ENCODE results near the gene VSX1. TPM values are rescaled to one million over a fixed set of nuclear protein-coding genes. Genes with fewer than 3 reads are reported as not detected.
A peak's percentile ranks its signal among the peaks of the same experiment; 100 is the strongest.

VSX1 gene
- total RNA-seq, 1 donor from 2014 or later: not detected

- intact Hi-C loops (cut with micrococcal nuclease): loop anchor here (2.0 to 5.0 kb wide), 5 partner anchors 128 to 565 kb away; partner anchors contain the start of genes ABHD12, NANP and NINL
These were observed 22.0 kb downstream of the VSX1 start for GRCh38 chr20:25059866-25060465.

GRCh38 chr20:25058847-25059810 lies 22.8 kb downstream of the VSX1 start:
- Mint-ChIP-seq H3K36me3 (ENCODE audit: low read depth) (peaks cover 8% of the 10 kb centered on the region), H3K9me3 (no peaks in the 10 kb centered on the region), H3K4me1 (ENCODE audit: low read depth) (peaks cover 26% of the 10 kb centered on the region), H3K27me3 (ENCODE audit: insufficient read depth) (peaks cover 43% of the 10 kb centered on the region), H3K27ac (no peak overlapping the region), H3K4me3 (peak overlapping the region; percentile 71)
- intact Hi-C loops (cut with micrococcal nuclease): loop anchor here (1.0 to 5.0 kb wide), 6 partner anchors 127 to 566 kb away; partner anchors contain the start of genes ABHD12, GINS1, NANP and NINL
- DNase-seq (ENCODE audit: low spot score): no peak

More at GRCh38 chr20:25059866-25060465, 22.0 kb downstream of the VSX1 start:
- Mint-ChIP-seq H3K4me3 (no peak overlapping the region), H3K27ac (no peak overlapping the region), H3K4me1 (ENCODE audit: low read depth) (peaks cover 19% of the 10 kb centered on the region), H3K36me3 (ENCODE audit: low read depth) (peaks cover 1% of the 10 kb centered on the region), H3K9me3 (no peaks in the 10 kb centered on the region), H3K27me3 (ENCODE audit: insufficient read depth) (peaks cover 40% of the 10 kb centered on the region)
- no peak for DNase-seq (ENCODE audit: low spot score)

DNA sequence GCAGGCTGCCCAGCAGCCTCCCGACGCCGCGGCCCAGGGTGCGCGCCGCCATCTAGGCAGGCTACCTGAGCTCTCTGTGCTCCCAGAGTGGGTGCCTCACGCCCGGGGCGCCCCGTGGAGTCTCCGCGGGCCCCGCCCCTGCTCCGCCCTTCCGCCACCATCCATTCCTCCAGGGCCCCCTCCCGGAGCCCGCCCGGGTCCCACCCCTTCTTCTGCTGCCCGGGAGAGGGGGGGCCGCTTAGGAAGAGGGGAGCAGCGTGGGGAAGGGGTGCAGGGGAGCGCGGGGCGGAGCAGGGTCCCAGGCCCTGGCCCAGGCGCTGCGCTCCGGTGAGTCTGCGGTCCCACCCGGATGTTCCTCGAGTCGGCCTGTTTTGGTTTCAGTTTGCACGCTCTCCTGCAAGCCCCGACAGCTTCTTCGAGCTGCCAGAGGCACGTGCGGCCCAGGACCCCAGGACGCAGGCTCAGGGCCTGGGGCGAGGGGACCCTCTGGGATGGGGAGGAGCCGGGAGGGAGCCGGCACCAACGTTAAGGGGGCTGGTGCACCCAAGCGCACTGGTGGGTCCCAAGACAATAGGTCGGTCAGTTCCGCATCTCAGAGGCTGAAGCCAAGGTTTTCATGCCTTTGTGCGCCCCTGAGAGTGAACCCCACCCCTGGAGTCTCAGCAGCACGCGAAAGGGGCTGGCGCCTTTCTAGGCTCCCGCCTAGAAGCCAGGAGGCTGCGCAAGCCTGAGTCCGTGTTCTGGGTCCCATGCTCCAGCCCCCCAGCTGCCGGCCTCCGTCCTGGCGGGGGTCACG lies 23.7 kb downstream of the VSX1 start, which contains the start of gene ACSS1:
Gene ACSS1, minus strand, starts transcription at position 89 of the 796 bp plus-strand sequence. Its CDS starts 37 bp downstream, at position 52.
- no peaks in the 10 kb centered on the region for H3K9me3 Mint-ChIP-seq
- H3K27me3 Mint-ChIP-seq (ENCODE audit: insufficient read depth): peaks cover 49% of the 10 kb centered on the region
- peaks cover 32% of the 10 kb centered on the region for H3K4me1 Mint-ChIP-seq (ENCODE audit: low read depth)
- peaks cover 8% of the 10 kb centered on the region for H3K36me3 Mint-ChIP-seq (ENCODE audit: low read depth)
- peak within 1 kb of the TSS; percentile 84 for H3K27ac Mint-ChIP-seq
- peak; percentile 74 for DNase-seq (ENCODE audit: low spot score)
- peak within 1 kb of the TSS; percentile 78 for H3K4me3 Mint-ChIP-seq
- intact Hi-C loops (cut with micrococcal nuclease): loop anchor here (1.0 to 5.0 kb wide), 6 partner anchors 126 to 567 kb away; partner anchors contain the start of genes ABHD12, GINS1, NANP and NINL

DNA sequence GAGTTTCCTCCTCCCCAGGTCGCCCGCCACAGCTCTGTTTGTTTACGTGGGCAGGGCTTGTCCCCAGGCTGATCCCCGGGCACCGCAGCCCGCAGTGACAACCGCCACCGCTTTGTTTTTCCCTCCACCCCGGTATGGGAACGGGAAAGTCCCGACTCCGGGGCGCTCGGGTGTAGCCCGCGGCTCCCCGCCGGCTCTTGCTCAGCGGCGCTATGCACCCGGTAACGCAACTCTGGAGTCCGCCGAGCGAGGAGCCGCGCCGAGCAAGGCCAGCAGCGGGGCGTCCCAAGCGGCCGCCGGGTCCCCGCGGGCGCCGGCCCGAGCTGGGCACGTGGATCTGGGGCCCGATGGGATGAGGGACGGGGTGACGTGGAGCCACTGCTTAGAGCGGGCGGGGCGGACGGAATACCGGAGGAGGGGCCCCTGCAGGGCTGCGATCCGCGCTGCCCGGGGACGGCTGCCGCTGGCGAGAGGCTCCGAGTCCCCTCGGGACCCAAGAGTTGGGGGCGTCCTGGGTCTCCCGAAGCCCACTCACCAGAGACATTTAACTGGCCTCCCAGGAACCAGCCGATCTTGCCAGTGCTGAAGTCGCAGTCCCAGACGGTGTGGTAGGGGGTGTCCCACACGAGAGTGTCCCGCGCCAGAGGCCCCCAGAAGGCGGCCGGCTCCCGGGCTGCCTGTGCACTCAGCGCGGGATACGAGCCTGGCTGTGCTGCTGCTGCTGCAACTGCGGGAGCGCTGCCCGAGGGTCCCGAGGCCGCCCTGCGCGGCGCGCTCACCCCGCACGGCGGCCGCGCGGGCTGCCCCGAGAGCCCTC lies 24.5 kb downstream of the VSX1 start:
- no peaks in the 10 kb centered on the region for H3K9me3 Mint-ChIP-seq
- intact Hi-C loops (cut with micrococcal nuclease): loop anchor here (1.0 to 5.0 kb wide), 12 partner anchors 8 to 567 kb away; partner anchors contain the start of genes ABHD12, CST7, ENTPD6 and GINS1
- H3K4me3 Mint-ChIP-seq: peak overlapping the region; percentile 78
- peak overlapping the region; percentile 84 for H3K27ac Mint-ChIP-seq
- peaks cover 8% of the 10 kb centered on the region for H3K36me3 Mint-ChIP-seq (ENCODE audit: low read depth)
- DNase-seq (ENCODE audit: low spot score): peak; percentile 83
- peaks cover 47% of the 10 kb centered on the region for H3K27me3 Mint-ChIP-seq (ENCODE audit: insufficient read depth)
- peaks cover 33% of the 10 kb centered on the region for H3K4me1 Mint-ChIP-seq (ENCODE audit: low read depth)

DNA sequence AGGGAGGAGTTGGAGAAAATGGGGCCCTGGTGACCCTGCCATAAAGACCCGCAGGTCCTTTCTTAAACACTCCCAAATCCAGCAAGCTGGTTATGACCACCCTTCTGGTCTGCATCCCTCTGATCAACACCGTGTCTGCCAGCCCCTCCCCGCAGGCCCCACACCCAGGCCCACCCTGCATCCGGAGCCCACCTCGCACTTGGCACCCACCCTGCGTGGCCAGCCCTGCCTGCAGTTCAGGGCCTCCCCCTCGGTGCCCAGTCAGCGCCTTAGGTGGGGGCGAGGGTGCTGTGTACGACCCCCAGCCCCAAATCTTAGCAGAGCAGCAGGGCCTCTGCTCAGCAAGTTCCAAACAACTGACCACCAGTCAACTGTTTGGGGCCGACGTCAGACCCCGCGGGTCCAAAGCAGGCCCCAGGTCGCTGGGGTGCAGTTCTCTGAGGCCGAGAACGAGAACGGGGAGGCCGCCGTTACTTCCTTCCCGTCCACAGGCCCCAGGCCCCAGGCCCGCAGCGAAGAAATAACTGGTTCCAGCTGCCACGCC lies 25.2 kb downstream of the VSX1 start:
- H3K4me1 Mint-ChIP-seq (ENCODE audit: low read depth): peaks cover 33% of the 10 kb centered on the region
- H3K9me3 Mint-ChIP-seq: no peaks in the 10 kb centered on the region
- peaks cover 8% of the 10 kb centered on the region for H3K36me3 Mint-ChIP-seq (ENCODE audit: low read depth)
- peaks cover 48% of the 10 kb centered on the region for H3K27me3 Mint-ChIP-seq (ENCODE audit: insufficient read depth)
- H3K27ac Mint-ChIP-seq: peak overlapping the region; percentile 84
- H3K4me3 Mint-ChIP-seq: peak overlapping the region; percentile 78
- intact Hi-C loops (cut with micrococcal nuclease): loop anchor here (1.0 to 5.0 kb wide), 8 partner anchors 9 to 256 kb away; partner anchors contain the start of genes CST7, ENTPD6 and PYGB
- DNase-seq (ENCODE audit: low spot score): no peak

- no peaks in the 10 kb centered on the region for H3K9me3 Mint-ChIP-seq
- peak overlapping the region; percentile 78 for H3K4me3 Mint-ChIP-seq
- intact Hi-C loops (cut with micrococcal nuclease): loop anchor here (2.0 to 5.0 kb wide), 4 partner anchors 124 to 256 kb away; partner anchors contain the start of gene PYGB
- DNase-seq (ENCODE audit: low spot score): no peak
- H3K4me1 Mint-ChIP-seq (ENCODE audit: low read depth): peaks cover 33% of the 10 kb centered on the region
- peaks cover 8% of the 10 kb centered on the region for H3K36me3 Mint-ChIP-seq (ENCODE audit: low read depth)
- H3K27me3 Mint-ChIP-seq (ENCODE audit: insufficient read depth): peaks cover 39% of the 10 kb centered on the region
- peak overlapping the region; percentile 84 for H3K27ac Mint-ChIP-seq
These were observed 26.0 kb downstream of the VSX1 start for GRCh38 chr20:25055711-25056495.

- intact Hi-C loops (cut with micrococcal nuclease): loop anchor here (5.0 kb wide), 2 partner anchors 123 to 257 kb away; no protein-coding TSS in a partner anchor
- H3K27ac Mint-ChIP-seq: no peak overlapping the region
- H3K4me3 Mint-ChIP-seq: peak overlapping the region; percentile 78
- peaks cover 31% of the 10 kb centered on the region for H3K27me3 Mint-ChIP-seq (ENCODE audit: insufficient read depth)
- DNase-seq (ENCODE audit: low spot score): no peak
- H3K36me3 Mint-ChIP-seq (ENCODE audit: low read depth): peaks cover 8% of the 10 kb centered on the region
- H3K9me3 Mint-ChIP-seq: no peaks in the 10 kb centered on the region
- H3K4me1 Mint-ChIP-seq (ENCODE audit: low read depth): peaks cover 33% of the 10 kb centered on the region
These were observed 26.8 kb downstream of the VSX1 start for GRCh38 chr20:25054995-25055629.

GRCh38 chr20:25054096-25054820 lies 27.7 kb downstream of the VSX1 start:
- no peak overlapping the region for H3K27ac Mint-ChIP-seq
- no peaks in the 10 kb centered on the region for H3K9me3 Mint-ChIP-seq
- DNase-seq (ENCODE audit: low spot score): no peak
- no peak overlapping the region for H3K4me3 Mint-ChIP-seq
- H3K27me3 Mint-ChIP-seq (ENCODE audit: insufficient read depth): peaks cover 31% of the 10 kb centered on the region
- intact Hi-C loops (cut with micrococcal nuclease): no loop called here
- H3K4me1 Mint-ChIP-seq (ENCODE audit: low read depth): peaks cover 33% of the 10 kb centered on the region
- peaks cover 8% of the 10 kb centered on the region for H3K36me3 Mint-ChIP-seq (ENCODE audit: low read depth)

DNA sequence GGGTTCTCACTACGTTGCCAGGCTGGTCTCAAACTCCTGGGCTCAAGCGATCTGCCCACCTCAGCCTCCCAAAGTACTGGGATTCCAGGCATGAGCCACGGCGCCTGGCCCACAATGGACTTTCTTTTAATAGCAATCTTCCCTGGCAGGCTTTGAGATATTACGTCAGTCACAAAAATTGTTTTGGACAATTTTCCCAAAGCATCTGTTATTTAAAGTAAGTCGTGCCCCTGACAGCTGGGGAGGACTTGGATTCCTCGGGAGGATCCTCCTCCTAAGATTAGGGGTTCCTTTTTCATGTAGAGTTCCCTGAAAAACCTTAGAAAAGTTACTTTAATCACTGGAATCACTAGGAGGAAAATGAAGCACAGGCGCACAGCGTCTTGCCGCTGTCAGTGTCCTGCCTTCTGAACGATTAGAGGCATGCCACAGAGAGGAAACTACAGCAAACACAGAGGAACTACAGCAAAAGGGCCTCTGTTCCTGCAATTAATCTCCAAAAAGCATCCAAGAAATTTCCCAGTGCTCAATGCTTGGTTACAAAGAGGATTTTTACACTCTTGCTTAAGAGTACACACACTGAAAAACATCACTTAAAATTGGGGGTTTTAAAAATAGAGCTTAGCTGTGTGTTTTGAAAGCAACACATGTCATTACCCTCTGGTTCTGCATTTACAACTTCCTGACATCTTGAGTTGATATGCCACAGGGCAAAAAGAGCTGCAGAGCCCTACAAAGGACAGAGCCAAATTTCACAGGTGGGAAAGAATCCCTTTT lies 28.5 kb downstream of the VSX1 start:
- Mint-ChIP-seq H3K9me3 (no peaks in the 10 kb centered on the region), H3K27me3 (ENCODE audit: insufficient read depth) (peaks cover 33% of the 10 kb centered on the region), H3K4me1 (ENCODE audit: low read depth) (peaks cover 28% of the 10 kb centered on the region), H3K36me3 (ENCODE audit: low read depth) (peaks cover 8% of the 10 kb centered on the region), H3K27ac (no peak overlapping the region), H3K4me3 (no peak overlapping the region)
- DNase-seq (ENCODE audit: low spot score): no peak
- intact Hi-C loops (cut with micrococcal nuclease): no loop called here

All from activated T-helper 1 cell treated with anti-CD3 and anti-CD28 coated beads, Interleukin-12 subunit alpha, Interleukin-12 subunit beta, Interleukin-2, Interleukin-4 antibody, amounts not matched to agents 30 ng/mL and 10 ng/mL and 1 ng/mL, durations not matched to agents 14 hours and 24 hours and 36 hours (primary cell).